ENCODE results near the gene NOS1AP.

The NOS1AP gene

DNA sequence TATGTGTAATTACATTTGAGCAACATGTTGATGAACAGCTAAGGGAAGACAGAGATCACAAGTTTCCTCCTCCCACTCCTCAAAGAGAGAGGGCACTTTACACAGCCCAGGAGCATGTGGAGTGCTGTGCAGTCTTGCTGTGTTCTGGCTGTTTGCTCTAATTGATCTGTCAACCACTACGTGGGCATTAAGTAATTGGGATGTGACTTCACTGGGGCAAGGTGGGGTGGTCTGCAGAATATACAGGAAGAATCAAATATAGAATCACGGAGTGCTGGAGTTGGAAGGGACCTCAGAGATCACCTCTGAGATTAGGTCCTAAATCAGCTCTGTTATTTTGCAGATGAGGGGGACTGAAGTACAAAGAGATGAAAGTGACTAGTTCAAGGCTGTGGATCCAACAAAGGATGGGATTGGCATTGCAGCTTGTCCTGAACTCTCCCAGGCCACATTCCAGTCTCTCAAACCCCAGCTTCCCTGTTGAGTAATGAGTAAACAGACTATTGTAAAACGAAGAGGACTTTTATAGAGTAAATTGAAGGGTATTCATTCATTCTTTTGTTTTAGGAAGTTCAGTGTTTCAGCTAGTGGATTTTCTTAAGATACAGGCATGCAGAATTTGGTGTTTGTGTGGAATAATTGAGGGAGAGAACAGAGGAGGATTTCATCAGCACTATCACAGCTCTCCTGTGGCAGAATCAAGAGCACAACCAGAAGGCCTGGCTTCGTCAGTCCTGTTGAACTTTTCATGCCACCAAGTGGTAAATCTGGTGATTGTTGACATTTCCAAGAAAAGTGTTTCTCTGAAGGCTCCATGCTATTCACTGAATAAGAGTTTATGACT, 22.4 kb downstream of the NOS1AP start:
- TF ChIP-seq GATA2 (IDR thresholded peaks at IDR 0.05; ENCODE audit: low read depth, low read length) (peak; percentile 36; the same call in 1 of the 2 replicates), GATA3 (IDR thresholded peaks at IDR 0.05; ENCODE audit: low read depth, low read length) (no peak)

DNA sequence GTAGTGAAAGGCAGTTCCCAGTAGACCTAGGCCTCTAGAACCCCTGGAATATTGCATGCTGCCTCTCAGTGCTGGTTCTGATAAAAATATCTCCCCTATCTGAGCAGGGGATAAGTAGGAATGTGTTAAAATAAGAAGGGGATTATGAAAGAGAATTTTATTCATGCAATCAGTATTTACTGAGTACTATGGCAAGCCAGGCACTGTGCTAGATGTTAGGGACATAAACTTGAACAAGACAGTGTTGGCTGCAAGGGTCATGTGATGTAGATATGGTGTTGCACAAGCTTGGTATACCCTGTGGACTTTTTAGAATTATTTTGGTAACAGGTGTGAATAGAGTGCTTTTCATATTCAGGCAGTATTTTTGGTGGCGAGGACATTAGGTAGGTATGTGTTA, 23.6 kb downstream of the NOS1AP start:
- TF ChIP-seq GATA2 (IDR thresholded peaks at IDR 0.05; ENCODE audit: low read depth, low read length) = no peak
- no peak for TF ChIP-seq GATA3 (IDR thresholded peaks at IDR 0.05; ENCODE audit: low read depth, low read length)

DNA sequence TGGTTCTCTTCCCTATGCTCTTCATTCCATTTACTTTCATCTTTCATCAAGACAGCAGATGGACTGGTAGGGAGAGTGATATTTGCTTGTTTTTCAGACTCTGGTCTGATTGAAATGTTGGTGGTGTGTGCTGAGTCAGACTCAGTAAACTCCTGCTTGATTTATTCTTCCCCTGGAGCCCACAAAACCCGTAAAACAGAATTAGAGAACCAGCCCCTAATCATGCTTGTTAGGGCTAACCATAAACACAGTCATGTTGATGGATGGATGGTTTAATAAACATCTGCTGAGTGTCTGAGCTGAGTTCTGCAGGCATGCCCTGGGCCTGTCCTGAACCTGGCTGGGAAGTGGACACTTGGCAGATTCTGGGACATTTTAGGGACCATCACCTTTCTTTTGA, 24.8 kb downstream of the NOS1AP start:
- TF ChIP-seq GATA3 (IDR thresholded peaks at IDR 0.05; ENCODE audit: low read depth, low read length) = no peak
- no peak for TF ChIP-seq GATA2 (IDR thresholded peaks at IDR 0.05; ENCODE audit: low read depth, low read length)

DNA sequence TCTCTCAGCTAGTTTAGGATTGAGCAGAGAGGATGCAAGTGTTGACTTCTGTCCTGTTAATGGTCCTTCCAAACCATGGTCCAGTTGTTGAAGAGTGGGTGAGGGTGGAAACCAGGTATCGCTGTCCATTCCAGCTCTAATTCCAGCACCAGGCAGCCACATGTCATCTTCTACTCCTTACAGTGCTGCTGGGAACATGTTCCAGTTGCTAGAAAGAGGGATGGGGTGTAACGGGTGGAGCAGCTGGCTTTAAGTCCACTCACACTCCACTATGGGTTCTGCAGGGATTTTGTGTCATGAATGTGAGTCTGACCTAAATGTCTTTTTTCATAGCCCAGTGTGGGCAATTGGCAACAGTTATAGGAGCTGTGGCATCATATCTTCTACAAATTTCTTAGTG, 25.2 kb downstream of the NOS1AP start:
- TF ChIP-seq GATA2 (IDR thresholded peaks at IDR 0.05; ENCODE audit: low read depth, low read length) (no peak), GATA3 (IDR thresholded peaks at IDR 0.05; ENCODE audit: low read depth, low read length) (no peak)

DNA sequence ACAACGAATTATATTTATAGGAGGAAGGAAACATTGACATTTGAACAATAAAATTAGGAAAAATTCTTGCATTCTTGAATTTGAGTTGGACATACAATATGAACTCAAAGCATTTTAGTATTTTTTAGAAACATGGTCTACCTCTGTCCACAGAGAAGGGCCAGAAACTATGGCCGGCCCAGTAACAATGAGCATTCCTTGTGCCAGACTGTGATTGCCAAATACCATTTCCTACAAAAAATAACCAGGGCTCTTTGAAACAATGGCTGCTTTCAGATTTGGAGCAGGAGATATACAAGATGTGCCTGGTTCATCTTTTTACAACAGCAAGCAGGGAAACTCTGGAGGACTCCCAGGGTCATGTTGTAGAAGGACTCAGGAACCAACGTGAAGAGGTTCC, 38.4 kb downstream of the NOS1AP start:
- no peak for TF ChIP-seq GATA3 (IDR thresholded peaks at IDR 0.05; ENCODE audit: low read depth, low read length)
- no peak for TF ChIP-seq GATA2 (IDR thresholded peaks at IDR 0.05; ENCODE audit: low read depth, low read length)

DNA sequence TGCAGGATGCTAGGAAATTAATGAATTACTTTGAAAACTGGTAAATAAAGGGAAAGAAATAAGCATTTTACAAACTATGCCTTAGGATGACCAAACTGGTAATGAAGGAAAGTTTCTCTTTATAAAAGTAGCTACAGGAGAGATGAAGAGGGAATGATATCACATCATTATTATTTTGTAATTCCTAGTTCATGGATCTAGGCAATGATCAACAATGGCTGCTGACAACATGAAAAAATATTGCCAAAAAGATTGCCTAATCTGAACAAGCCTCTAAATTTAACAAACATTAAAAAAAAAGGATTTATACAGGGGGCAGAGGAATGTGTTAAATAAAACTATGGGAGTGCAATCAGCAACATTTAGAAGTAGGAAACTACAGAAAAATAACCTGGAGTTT, 38.9 kb downstream of the NOS1AP start:
- TF ChIP-seq GATA3 (IDR thresholded peaks at IDR 0.05; ENCODE audit: low read depth, low read length) (no peak), GATA2 (IDR thresholded peaks at IDR 0.05; ENCODE audit: low read depth, low read length) (no peak)

DNA sequence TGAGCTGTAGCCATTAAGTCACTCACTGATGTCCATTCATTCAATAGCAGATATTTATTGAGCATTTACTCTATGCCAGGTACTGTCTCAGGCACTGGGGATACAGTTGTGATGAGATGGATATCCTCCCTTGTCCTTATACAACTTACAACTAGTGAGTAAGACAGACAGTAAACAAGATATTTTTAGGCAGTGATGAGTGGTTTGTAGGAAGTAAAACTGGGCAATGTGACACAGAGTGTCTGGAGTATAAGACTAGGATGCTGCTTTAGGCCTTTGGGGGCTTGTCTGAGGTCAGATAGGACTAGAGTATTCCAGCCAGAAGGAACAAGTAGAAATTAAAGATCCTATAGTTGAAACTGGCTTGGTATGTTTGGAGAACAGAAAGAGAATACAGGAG, 41.4 kb downstream of the NOS1AP start:
- TF ChIP-seq GATA2 (IDR thresholded peaks at IDR 0.05; ENCODE audit: low read depth, low read length) (no peak), GATA3 (IDR thresholded peaks at IDR 0.05; ENCODE audit: low read depth, low read length) (no peak)

DNA sequence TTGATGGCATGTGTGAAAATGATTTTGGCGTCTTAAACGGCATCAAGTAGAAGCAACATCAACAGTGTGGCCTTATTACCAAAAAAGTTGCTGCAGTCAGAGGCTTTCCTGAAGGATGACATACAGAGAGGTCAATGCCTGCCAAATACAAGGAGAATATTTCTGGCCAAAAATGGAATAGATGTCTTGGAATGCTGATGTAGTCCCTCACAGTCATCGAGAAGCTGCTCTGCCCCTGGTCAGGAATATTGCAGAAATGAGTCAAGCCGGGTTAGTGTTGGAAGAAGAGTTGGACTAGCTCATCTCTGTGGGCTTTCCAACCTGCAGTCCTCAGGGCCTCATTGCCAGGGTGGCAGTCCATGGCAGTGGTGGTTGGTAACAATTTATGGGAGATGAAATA, 42.1 kb downstream of the NOS1AP start:
- TF ChIP-seq GATA3 (IDR thresholded peaks at IDR 0.05; ENCODE audit: low read depth, low read length) (no peak), GATA2 (IDR thresholded peaks at IDR 0.05; ENCODE audit: low read depth, low read length) (no peak)

DNA sequence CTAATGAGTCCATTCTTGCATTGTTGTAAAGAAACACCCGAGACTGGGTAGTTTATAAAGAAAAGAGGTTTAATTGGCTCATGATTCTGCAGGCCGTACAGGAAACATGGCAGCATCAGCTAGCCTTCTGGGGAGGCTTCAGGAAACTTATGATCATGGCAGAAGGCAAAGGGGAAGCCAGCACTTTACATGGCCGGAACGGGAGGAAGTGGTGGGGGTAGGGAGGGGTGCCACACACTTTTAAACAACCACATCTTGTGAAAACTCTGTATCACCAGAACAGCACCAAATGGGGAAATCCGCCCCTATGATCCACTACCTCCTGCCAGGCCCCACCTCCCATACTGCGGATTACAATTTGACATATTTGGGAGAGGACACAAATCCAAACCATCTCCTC, 43.9 kb downstream of the NOS1AP start:
- TF ChIP-seq GATA3 (IDR thresholded peaks at IDR 0.05; ENCODE audit: low read depth, low read length) = no peak
- no peak for TF ChIP-seq GATA2 (IDR thresholded peaks at IDR 0.05; ENCODE audit: low read depth, low read length)

DNA sequence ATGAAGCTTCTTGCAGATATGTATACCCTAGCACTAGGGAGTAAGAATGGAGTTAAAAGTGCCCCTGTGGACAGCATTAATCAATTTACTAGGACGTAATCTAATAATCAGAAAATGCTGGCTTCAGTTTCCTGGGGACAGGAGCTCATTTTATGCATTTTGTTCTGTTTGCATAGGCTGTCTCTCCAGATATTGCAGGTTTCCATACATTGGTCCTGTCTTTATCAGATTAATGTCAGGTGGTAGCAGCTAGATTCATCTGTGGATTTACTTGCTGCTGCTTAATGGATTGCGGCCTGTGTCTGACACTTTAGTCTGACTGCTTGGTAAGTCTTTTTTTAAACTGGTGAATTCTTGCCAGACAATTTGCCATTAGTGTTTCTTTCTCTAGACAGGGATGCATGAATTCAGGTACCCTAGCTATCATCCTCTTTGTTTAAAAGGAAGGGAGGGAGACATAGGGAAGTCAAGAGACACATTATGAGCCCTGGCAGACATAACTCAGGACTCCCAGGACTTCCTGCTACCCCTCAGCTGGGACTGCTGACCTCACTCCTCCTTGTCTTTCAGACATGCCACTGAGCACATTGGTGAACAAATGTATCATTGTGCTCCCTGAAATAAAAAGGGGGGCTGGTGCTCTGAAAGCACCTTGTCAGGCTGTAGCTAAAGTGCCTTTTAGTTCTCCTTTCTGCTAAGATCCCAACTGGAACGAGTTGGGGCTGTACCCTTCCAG, 47.7 kb downstream of the NOS1AP start:
- TF ChIP-seq GATA2 (IDR thresholded peaks at IDR 0.05; ENCODE audit: low read depth, low read length) (peak; percentile 56; the same call in 1 of the 2 replicates), GATA3 (IDR thresholded peaks at IDR 0.05; ENCODE audit: low read depth, low read length) (no peak)

DNA sequence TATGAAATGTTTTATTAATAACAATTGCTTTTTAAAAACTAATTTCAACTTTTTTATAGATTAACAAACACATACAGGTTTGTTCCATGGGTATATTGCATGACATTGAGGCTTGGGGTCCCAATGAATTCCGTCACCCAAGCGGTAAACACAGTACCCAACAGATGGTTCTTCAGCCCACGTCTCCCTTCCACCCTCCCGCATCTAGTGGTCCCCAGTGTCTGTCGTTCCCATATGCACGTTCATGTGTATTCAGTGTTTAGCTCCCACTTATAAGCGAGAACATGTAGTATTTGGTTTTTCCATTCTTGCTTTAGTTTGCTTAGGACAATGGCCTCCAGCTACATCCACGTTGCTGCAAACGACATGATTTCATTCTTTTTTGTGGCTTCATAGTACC, 48.6 kb downstream of the NOS1AP start:
- no peak for TF ChIP-seq GATA2 (IDR thresholded peaks at IDR 0.05; ENCODE audit: low read depth, low read length)
- no peak for TF ChIP-seq GATA3 (IDR thresholded peaks at IDR 0.05; ENCODE audit: low read depth, low read length)

DNA sequence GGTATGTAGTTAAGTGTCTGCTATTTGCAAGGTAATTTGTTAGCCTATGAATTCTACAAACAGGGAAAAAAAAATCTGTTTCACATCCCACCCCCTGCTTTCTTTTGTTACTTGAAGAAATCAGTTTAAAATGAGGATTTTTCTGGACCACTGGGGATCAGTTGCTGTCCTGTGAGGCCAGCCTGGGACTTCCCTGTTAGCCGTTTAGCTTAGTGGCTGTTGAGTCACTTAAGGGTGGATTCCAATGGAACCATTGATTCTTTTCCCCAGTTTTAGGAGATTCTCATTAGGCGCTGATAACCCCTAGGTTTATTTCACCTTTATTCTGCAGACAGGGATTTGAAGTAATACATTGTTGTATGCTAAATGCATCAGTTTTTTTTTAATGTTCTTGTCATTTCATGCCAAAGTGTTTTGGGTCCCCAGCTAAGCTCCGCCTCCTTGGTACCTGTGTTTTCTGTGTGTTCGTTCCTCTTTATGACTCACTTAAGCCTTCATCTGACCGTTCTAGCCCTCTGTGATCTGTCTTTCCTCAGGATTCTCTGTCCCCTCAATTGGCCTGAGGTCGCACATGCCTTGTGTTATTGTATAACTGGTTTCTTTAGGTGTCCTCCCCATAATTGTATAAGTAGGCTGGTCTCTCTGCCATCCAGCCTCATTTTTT, 59.3 kb downstream of the NOS1AP start:
- no peak for TF ChIP-seq GATA2 (IDR thresholded peaks at IDR 0.05; ENCODE audit: low read depth, low read length)
- no peak for TF ChIP-seq GATA3 (IDR thresholded peaks at IDR 0.05; ENCODE audit: low read depth, low read length)

DNA sequence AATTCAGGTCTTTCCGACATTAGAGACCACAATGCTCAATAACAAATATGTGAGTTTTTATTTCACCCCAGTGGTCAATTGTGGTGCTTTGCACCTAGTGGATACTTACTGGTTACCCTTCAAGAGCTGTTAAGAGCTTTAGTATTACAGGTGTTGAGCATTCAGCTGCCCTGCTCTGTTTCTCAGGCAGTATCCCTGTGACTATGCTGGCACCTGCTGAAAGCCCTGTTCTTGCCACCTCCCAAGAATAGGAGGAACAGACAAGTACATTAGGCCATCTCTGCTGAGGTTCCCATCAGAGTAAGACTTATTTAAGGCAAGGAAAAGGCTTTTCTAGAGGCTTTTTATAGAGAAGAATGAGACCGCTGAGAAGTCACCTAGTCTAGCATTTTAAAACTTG, 60.8 kb downstream of the NOS1AP start:
- TF ChIP-seq GATA3 (IDR thresholded peaks at IDR 0.05; ENCODE audit: low read depth, low read length) (no peak), GATA2 (IDR thresholded peaks at IDR 0.05; ENCODE audit: low read depth, low read length) (no peak)
